NCI-H2029 treated with DMSO at 0.1 percent for 48 hours (cell line): ENCODE data around the gene PNMA8A.

Experiments used
- DNase-seq: peaks from one replicate; lab custom pipeline; 2025; lab: John Stamatoyannopoulos, UW

The PNMA8A gene

DNA sequence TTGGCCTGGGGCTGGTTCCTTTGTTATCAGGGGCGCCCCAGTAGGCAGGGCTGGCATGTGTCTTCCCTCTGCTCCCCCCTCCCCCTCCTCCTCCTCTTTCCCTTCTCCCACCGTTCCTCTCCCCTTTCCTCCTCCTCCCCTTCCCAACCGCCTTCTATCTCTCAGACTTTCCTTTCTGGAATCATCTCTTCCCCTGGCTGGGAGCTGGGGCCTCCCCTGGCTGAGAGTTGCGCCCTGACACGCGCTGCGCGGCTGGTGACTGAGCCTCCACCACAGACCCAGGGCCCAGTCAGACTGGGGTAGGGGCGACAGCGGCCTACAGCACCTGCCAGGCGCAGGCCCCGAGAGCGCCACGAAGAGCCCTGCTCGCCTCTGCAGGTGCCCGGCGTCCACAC lies 21.5 kb upstream of the PNMA8A start:
- no peak for DNase-seq

DNA sequence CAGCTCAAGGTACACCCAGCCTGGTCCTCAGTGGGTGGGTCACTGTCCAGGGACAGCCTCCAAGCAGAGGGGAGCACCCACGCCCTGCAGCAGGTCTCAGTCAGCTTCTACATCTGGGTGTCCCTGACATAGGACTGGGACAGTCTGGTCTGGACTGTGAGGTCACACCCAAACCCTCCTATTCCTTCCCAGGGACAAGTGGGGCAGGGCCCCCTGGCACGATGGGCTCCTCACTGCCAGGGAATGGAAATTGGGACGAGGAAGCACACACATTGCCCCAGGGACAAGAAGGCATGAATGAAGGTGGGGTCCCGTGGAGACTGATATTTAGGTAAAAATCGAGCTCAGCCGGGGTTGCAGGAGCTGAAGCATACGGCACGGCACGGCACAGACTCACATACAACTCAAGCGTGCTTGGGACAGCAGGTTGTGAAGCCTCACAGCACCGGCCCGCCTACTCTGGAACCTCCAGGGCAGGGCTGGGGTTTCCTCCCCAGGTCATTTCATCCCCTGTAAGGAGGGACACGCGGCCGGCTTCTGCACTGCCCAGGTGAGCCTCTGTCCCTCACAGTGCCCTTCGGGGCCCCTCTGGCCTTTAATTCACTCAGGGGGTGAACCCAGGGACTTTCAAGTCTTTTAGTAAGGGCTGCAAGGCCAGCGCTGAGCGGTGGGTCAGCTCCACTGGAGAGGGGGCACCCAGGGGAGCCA lies 20.8 kb upstream of the PNMA8A start:
- no peak for DNase-seq

DNA sequence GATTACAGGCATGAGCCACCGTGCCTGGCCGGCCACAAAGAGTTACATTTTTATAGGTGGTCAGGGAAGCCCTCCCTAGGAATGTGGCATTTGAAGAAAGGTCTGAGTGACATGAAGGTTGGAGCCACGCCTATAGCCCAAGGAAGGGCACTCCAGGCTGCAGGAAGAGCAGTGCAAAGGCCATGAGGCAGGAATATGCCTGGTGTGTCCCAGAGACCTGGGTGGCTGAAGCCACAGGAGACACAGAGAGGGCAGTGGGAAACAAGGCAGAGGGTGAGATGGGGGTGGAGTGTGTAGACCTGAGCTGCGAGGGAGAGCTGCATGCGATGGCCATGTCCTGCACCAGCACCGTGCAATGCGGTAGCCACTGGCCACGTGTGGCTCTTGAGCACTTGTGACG lies 19.4 kb upstream of the PNMA8A start:
- no peak for DNase-seq

DNA sequence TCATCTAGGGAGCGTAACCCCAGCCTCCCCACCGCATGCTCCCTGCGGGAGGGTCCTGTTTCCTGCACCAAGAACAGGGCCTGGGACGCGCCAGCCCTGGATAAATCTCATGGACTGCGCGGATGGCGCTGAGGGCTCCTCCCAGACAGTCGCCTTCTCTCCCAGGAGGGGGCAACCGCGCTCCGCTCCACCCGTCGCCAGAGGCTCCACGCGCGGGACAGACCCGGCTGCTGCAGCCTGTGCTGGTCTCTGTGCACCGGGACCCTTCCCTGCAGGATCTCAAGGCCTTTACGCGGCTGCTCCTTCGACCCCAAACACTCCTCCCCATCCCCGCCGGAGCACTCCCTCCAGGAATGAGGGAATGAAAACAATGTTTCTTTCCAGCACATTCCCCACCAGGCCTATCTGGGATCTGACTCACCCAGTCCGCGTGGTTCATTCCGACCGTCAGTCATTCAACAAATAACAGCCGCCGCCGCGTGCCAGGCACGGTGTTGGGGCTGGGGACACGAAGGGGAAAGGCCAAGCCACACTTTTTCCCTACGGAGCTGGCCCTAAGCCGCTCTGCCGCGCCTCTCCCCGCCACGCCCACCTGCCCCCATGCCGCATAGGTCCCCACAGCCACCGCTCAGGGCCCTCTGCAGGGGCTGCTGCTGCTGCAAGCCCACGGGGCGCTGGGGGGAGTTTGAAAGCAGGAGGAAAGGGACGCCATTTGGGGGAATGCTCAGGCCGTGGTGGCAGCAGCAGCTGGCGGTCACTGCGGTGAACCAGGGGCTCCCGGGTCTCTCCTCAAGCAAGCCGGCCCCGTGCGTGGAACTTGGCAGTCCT lies 18.3 kb upstream of the PNMA8A start:
- DNase-seq: no peak

DNA sequence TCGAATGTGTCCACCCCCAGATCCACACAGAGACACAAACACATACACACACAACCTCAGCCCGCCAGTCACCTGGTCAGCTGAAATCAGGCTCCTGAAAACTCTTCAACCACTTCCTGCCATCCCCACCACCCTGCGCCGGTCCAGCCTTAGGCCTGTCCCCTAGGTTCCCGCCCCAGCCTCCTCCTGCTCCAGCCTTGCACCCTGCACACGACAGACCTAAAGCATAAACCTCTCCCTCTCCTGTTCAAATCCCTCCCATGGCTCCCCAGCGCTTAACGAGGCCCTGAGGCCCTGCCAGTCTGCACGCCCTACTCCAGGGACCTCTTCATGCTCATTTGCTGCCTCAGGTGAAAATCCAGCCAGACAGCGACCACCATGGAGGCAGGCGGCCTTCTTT lies 17.2 kb upstream of the PNMA8A start:
- DNase-seq: no peak

DNA sequence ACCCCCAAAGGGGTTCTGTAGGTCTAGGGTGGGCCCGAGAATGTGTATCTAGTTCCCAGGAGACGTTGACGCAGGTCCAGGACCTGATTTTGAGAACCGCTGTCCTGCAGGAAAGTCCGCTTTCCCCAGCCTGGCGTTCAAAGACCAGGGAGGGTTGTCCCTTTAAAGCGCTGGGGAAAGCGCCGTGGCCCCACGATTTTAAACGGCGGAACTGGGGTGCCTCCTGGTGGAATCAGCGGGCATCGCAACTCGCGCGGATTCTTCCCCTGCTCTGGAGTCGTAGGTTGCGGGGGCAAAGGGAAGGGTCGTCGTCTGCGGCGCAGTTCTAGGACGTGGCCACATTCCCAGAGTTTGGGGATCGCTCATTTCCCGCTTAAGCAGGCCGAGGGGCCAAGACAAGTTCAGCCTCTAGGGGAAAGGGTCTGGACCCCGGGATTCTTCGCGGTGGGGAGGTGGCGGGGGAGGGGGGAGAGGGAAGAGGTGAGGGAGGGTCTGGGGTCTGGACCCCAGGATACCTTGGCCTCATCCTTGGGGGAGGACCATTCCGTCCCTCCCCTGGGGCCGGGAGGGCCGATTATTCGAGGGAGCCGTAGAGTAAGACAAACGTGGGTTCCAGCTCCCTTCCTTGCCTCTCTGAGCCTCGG lies 16.6 kb upstream of the PNMA8A start:
- DNase-seq: peak; percentile 21

DNA sequence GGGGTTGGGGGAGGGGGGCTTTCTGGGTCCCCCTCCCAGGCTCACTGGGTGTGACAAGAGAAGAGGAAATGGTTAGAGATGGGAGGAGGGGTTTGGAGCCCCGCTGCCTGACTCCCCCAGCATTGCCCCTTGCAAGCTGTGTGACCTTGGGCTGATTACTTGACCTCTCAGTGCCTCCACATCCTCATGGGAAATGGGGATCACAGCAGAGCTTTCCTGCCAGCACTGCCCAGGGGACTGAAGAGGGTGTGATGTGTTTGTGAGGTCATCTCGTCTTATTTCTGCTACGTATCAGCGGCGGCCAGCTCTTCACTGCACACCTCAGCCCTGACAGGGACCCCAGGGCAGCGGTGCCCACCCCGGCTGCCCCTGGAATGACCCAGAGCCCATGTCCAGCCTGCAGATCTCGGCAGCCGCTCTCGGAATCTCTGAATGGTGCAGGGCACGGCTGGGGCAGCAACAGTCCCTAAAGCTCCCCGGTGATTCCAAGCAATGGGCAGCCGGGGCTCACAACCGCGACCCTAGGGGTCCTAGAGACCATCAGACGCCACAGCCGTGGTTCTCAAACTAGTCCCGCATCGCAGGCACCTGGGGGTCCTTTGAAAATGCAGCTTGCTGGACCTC lies 15.9 kb upstream of the PNMA8A start:
- no peak for DNase-seq

DNA sequence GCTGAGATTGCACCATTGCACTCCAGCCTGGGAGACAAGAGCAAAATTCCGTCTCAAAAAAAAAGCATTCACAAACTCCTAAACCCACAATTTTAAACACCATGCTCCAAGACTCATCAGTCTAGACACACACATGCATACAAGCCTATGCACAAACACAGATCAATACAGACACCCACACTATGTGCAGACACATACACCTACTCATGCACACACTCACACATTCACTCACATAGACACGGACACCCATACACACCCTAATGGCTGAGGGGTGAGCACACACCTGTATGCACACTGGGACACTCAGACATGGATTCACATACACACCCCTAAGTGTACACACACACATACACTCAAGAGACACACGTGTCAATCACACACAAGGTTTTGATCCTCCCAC lies 15.0 kb upstream of the PNMA8A start:
- no peak for DNase-seq

DNA sequence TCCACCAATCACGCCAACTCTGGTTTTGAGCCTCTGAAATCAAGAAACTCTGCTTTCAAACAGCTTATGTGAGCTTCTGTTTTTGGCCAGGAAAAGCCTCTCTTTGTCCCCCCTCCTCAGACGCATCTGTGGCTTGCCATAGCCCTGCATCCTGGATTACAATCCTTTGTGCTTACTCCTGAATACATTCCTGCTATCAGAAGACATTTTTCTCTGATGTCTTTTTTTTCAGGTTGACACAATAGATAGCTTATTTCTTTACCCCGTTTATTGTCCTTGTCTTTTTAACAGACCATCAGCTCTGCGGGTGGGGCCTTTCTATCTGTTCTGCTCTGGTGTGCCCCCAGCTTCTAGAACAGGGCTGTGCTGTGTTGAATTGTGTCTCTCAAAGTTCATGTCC lies 13.3 kb upstream of the PNMA8A start:
- no peak for DNase-seq

DNA sequence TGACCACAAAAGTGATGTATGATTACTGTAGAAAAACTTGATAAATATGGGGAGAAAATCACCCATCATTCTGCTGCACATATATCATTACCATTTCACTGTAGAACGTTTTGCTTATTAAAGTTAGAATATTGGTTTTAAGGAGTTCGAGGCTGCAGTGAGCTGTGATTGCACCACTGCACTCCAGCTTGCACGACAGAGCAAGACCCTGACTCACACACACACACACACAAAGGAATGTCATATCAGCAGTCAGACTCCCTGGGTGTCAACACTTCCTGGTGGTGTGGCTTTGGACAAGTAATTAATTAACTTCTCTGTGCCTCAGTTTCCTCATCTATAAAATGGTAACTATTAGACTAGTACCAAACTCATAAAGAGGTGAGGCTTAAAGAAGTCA lies 11.3 kb upstream of the PNMA8A start:
- DNase-seq: no peak

DNA sequence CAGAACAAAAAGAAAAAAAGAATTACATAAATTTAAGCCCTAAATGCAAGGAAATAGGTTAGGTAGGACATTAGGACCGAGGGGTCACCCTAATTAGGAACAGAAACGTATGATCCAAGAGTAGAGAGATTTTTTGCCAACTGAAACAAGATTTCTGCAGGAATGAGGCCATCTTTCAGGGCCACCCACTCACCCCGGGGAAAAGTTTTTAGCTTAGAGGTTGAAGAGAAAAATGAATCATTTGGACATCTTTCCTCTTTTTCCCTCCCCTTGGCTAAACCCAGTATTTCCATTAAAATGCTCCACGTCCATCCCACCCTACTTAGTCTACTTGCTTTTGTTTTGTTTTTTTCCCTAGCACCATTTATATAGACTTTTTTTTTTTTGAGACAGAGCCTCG lies 10.6 kb upstream of the PNMA8A start:
- no peak for DNase-seq

DNA sequence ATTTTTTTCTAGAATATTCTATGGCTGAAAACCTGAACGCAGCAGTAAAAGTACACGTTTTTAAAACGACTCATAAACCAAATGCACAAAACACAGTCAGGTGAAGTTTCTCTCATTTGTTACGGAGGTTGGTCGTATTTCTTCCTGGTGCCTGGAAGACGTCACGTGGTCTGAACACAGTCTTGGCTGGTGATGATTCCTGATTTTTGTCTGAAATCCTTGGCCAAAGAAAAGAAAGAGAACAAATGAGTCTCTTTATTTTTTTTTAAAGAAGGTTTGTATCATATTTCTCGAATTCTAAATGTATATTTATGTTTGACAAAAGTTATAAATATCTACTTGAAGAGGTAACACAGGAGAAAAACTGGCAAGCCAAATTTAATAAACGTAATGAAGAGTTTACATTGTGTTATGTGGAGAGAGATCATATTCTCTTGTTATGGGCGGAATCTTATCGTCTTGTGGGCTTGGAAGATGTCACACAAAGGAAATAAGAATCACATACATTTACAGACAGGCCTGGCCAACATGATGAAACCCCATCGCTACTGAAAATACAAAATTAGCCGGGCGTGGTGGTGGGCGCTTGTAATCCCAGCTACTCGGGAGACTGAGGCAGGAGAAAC lies 10.0 kb upstream of the PNMA8A start:
- DNase-seq: no peak

DNA sequence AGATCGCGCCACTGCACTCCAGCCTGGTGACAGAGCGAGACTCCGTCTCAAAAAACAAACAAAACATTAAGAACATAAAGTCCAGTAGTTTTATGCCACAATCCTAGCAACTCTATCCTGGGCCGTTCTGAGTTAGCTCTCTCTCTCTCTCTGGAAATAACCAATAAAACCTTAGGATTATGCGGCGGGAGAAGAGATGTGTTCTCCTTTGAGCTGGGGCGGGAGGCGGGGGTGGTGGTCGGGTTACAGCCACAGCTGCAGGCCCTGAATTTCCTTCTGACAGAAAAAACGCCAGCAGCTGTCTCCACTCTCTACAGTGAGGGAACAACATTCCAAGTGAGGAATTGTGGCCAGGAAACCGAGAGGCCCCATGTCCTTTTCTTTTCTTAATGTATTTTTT lies 9.1 kb upstream of the PNMA8A start:
- DNase-seq: no peak

DNA sequence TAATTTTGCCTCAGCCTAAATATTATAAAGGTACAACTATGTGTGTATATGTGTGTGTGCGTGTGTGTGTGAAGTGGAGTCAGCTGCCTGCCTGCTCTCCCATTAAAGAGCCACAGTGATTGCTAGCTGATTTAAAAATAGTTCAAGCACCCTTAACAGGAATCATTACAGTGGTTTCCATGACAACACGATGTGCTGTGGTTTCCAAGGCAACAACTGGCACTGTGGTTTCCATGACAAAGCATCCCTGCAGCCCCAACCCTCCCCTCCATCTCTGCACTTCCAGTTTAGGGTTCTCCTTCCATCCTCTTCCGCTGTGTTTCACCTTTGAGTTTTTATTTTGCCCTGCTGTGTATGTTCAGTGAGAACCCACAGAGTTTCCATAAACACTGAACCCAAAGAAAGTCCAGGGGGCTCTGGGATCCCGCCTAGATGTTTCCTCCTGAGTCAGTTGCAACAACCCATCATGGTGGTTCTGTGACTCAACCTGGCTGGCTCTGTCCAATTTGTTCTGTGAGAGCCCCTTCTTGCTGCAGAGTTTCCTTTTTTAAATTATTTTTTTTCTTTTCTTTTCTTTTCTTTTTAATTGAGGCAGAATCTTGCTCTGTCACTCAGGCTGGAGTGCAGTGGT lies 7.1 kb upstream of the PNMA8A start:
- no peak for DNase-seq

DNA sequence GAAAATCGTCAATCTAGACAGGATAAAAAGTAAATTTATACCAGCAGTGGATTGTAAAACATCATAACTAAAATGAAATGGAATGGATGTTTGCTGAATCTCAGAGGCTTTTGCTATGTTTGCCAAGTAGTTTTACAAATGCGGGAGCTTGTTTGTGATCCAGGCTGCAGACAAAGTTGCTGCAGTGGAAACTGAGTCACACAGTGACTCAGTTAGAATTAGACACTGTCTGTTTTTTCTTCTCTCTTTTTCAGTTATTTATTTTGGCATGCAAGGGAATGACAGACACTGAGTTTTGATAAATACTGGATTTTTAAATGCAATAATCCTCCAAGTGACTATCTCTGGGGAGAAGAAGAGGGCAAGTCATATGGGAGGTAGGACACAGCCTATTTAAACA lies 4.6 kb upstream of the PNMA8A start:
- DNase-seq: no peak

DNA sequence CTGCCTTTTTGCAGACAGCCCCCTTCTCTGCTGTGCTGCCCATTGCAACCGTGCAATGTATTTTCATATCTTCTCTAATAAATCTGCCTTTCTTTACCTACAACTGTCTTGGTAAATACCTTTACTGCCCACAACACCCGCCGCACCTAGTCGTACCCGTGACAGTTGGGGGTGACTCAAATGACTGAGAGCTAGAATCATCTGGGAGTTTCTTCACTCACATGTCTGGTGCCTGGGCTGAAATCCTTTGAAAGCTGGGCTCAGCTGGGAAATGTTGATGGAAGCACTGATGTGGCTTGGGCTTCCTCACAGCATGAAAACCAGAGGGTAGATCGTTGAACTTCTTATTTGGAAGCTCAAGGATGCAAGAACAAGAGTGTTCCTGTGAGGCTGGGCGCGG lies 2.8 kb upstream of the PNMA8A start:
- DNase-seq: no peak

DNA sequence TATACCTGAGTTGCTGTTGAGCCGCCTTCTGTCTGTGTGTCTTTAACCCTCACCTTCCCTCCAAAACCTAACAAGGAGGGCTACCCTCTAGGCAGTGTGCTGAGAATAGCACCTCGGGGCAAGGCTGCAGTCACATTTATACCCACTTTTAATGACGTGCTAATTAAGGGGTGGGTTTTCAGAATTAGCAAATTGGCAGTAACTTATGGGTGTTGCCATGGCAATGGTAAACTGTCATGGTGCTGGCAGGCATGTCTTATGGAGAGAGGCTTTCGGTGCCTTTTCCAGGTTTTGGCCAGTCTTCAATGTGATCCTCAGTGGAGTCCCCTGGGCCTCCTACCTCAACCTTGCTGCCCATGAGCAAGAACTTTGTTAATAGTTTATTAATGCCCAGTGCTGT lies 1.2 kb upstream of the PNMA8A start:
- DNase-seq: no peak

DNA sequence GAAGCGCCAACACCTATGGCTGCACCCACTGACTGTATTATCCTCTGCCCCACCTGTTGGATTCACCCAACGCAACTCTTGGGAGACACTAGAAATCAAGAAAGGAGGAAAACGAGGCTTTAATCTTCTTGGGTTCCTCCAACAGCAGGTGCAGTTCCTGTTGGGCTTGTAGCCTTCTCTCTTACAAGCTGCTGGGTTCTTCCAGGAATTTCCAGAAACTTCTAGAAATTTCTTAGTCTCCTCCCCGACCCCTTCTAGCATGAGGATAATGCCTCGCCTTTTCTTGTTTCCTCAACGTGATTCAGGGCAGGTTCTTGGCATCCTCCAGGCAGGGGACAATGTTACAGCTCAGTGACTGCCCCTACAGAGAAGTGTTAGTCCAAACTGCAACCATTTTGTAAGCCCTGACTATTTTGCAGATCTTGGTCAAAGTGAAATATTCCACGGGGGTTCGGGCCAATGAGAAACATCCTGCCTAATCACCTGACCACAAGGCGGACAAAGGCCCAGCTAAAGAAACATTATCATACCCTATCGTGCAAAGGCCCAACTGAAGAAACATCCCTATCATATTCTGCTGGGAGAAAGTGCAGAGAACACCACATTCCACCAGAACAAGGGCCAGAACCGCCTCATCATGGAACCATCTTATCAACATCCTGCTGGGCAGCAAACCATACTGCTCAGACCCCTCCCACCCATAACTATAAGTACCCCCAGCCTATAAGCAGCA lies 614 bp upstream of the PNMA8A start:
- DNase-seq: peak; percentile 2

DNA sequence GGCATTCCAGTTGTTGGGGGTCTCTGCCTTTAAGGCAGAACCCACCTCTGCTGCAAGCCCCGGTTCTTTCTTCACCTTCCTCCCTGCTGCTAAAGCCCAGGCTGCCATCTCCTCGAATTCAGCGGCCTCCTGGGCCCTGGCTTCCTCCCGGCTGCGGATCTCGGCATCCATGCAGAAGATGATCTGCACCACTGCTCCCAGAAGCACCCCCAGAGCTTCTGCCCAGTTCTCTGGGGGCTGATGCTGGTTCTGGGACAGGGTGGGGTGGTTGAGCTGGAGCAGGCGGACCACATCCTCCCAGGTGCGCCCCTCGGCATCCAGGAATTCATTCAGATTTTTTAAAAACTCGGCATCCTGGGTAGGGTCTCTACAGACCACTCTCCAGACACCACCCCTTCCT lies 987 bp downstream of the PNMA8A start:
- no peak for DNase-seq

DNA sequence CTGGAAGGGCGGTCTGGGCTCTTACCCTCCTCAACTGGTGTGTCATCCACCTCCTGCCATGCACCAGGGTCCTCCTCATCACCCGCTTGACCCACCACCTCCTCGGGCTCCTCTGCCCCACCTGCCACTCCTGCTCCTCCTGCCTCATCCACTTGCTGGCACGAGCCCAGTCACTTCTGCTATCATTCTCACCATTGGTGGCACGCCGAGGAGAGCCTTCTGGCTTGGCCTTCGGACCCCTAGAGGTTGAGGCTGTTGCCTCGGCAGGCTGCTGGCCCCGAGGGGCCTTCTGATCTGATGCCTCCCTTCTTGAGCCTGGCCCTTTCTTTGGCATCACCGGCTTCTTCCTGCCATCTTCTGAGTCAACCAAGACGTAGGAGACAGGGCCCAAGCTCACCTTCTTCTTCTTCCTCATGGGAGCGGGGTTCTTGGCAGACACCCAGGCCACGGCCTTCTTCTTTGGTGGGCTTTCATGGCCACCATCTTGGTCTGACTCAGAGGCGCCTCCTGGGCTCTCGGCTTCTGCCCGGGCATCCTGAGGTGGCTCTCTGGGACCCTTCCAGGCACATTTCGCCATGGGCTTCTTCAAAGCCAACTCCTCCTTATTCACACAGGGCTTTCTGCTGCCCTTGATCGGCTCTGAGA lies 1.7 kb downstream of the PNMA8A start:
- DNase-seq: no peak
